ENCODE results near the gene TDRD3.

- no peak for TF ChIP-seq CTCF (IDR thresholded peaks at IDR 0.05; ENCODE audit: low read depth, low read length, poor library complexity, severe bottlenecking)
- no peak for TF ChIP-seq EZH2phosphoT487 (IDR thresholded peaks at IDR 0.05; ENCODE audit: borderline replicate concordance, low read length)
These were observed 175.8 kb downstream of the TDRD3 start for GRCh38 chr13:60572855-60573254.
